IMR-90 (cell line): ENCODE data around the gene GPC2. TPM values are rescaled to one million over a fixed set of nuclear protein-coding genes. Genes with fewer than 3 reads are reported as not detected.

Experiments
- ATAC-seq: fragments of 200-7000 bp; cut with Tn5 transposase; 2 replicates; pipeline ENCODE4 v1.9.1; 2020; ENCODE audit warnings: low read depth, mild to moderate bottlenecking, moderate library complexity
- BruUV-seq: library from RNA; stranded (reverse); fragments of 400-500 nt; replicated peaks from 2 replicates; lab custom pipeline; 2021; lab: Mats Ljungman, UMichigan
- CTCF ChIA-PET: fragments of 300-600 bp; formaldehyde crosslinking; extraction: SDS; loops from one replicate; lab custom pipeline; 2021; ENCODE audit warnings: antibody characterized with exemption; lab: Yijun Ruan, JAX
- POLR2A ChIA-PET: fragments of 300-600 bp; sonication (Branson Sonifier 250); formaldehyde crosslinking; loops from one replicate; lab custom pipeline; 2022; ENCODE audit warnings: antibody characterized with exemption; ENCODE audit not compliant: unreplicated experiment; lab: Charles Lee
- DNase-seq: peaks from one replicate; pipeline ENCODE4 v3.0.0; 2013
- H2AFZ ChIP-seq: replicated peaks from 2 replicates; pipeline ENCODE3; 2013; ENCODE audit warnings: low read length, mild to moderate bottlenecking; ENCODE audit not compliant: poor library complexity
- H2AK5ac ChIP-seq: 2 replicates; pipeline ENCODE4 v1.6.1; 2013; ENCODE audit warnings: low read depth, low read length, inconsistent platforms
- H2AK9ac ChIP-seq: replicated peaks from 2 replicates; pipeline ENCODE3; 2013; ENCODE audit warnings: mild to moderate bottlenecking, low read depth, low read length, moderate library complexity; ENCODE audit not compliant: poor library complexity
- H2BK120ac ChIP-seq: 2 replicates; pipeline ENCODE4 v1.6.1; 2013; ENCODE audit warnings: low read depth, low read length, inconsistent platforms
- H2BK15ac ChIP-seq: 3 replicates; pipeline ENCODE4 v1.6.1; 2013; ENCODE audit warnings: low read depth, low read length, inconsistent platforms
- H2BK20ac ChIP-seq: 2 replicates; pipeline ENCODE4 v1.6.1; 2013; ENCODE audit warnings: low read depth, mild to moderate bottlenecking, inconsistent platforms, low read length, moderate library complexity
- H2BK5ac ChIP-seq: 2 replicates; pipeline ENCODE4 v1.6.1; 2013; ENCODE audit warnings: mild to moderate bottlenecking, low read depth, low read length, inconsistent platforms; ENCODE audit not compliant: poor library complexity, severe bottlenecking
- H3K14ac ChIP-seq: replicated peaks from 2 replicates; pipeline ENCODE4 v1.6.1; 2013; ENCODE audit warnings: low read depth, low read length, inconsistent platforms
- H3K18ac ChIP-seq: 2 replicates; pipeline ENCODE4 v1.6.1; 2013; ENCODE audit warnings: low read depth, low read length, control low read depth
- H3K23ac ChIP-seq: 2 replicates; pipeline ENCODE4 v1.6.1; 2013; ENCODE audit warnings: low read depth, low read length, inconsistent platforms
- H3K27ac ChIP-seq: 2 replicates; pipeline ENCODE4 v1.5.1; 2013; ENCODE audit warnings: mild to moderate bottlenecking, control low read depth, low read length; ENCODE audit not compliant: insufficient read depth
- H3K27me3 ChIP-seq: 2 replicates; pipeline ENCODE4 v1.6.1; 2013; ENCODE audit warnings: low read length; ENCODE audit not compliant: control insufficient read depth, insufficient read depth
- H3K36me3 ChIP-seq: 2 replicates; pipeline ENCODE4 v1.6.1; 2013; ENCODE audit warnings: low read length, mixed read lengths; ENCODE audit not compliant: control insufficient read depth, insufficient read depth
- H3K4ac ChIP-seq: 2 replicates; pipeline ENCODE4 v1.6.1; 2013; ENCODE audit warnings: low read depth, low read length, inconsistent platforms
- H3K4me1 ChIP-seq: 2 replicates; pipeline ENCODE4 v1.6.1; 2013; ENCODE audit warnings: low read length, mixed read lengths; ENCODE audit not compliant: control insufficient read depth, insufficient read depth
- H3K4me2 ChIP-seq: 2 replicates; pipeline ENCODE4 v1.6.1; 2013; ENCODE audit warnings: low read depth, mild to moderate bottlenecking, control low read depth, low read length, moderate library complexity
- H3K4me3 ChIP-seq: 2 replicates; pipeline ENCODE4 v1.5.1; 2013; ENCODE audit warnings: low read depth, mild to moderate bottlenecking, control low read depth, low read length, moderate library complexity; ENCODE audit not compliant: insufficient read depth
- H3K56ac ChIP-seq: 2 replicates; pipeline ENCODE4 v1.6.1; 2013; ENCODE audit warnings: low read length, inconsistent platforms; ENCODE audit not compliant: insufficient read depth; ENCODE audit errors: extremely low read depth
- H3K79me1 ChIP-seq, 2 experiments: 2 replicates each; pipeline ENCODE4 v1.6.1; 2013; ENCODE audit warnings: low read length in 2 of 2, inconsistent platforms in 1 of 2, low read depth in 1 of 2
- H3K9ac ChIP-seq: 2 replicates; pipeline ENCODE4 v1.6.1; 2013; ENCODE audit warnings: low read depth, low read length, control low read depth
- H3K9me1 ChIP-seq: 2 replicates; pipeline ENCODE4 v1.6.1; 2013; ENCODE audit warnings: low read length, inconsistent platforms; ENCODE audit not compliant: insufficient read depth
- H3K9me3 ChIP-seq: 2 replicates; pipeline ENCODE4 v1.6.1; 2013; ENCODE audit warnings: low read length; ENCODE audit not compliant: control insufficient read depth, insufficient read depth
- H4K20me1 ChIP-seq: 2 replicates; pipeline ENCODE4 v1.6.1; 2013; ENCODE audit warnings: low read length, inconsistent platforms; ENCODE audit not compliant: insufficient read depth
- H4K5ac ChIP-seq: 2 replicates; pipeline ENCODE4 v1.6.1; 2013; ENCODE audit warnings: mild to moderate bottlenecking, low read depth, low read length, control low read depth
- H4K8ac ChIP-seq, 2 experiments: 2 replicates each; pipeline ENCODE4 v1.6.1; 2013; ENCODE audit warnings: low read depth in 2 of 2, low read length in 2 of 2, control low read depth in 1 of 2, inconsistent platforms in 1 of 2
- H4K91ac ChIP-seq: 2 replicates; pipeline ENCODE4 v1.6.1; 2013; ENCODE audit warnings: low read depth, low read length, inconsistent platforms; ENCODE audit not compliant: insufficient read depth
- MAZ ChIP-seq: IDR thresholded peaks from 2 replicates; pipeline ENCODE4 v1.6.1; 2012; ENCODE audit warnings: low read depth, mild to moderate bottlenecking, low read length, improper control_type of control experiment, moderate library complexity, borderline replicate concordance
- MXI1 ChIP-seq: IDR thresholded peaks from 2 replicates; pipeline ENCODE4 v1.6.1; 2012; ENCODE audit warnings: low read depth, mild to moderate bottlenecking, low read length, moderate library complexity, borderline replicate concordance
- WGBS, 2 experiments: methylation state at CpG; one replicate each; pipeline versions ENCODE4 v1.1.5 to v1.1.7; 2013; ENCODE audit warnings: missing lambda C conversion rate in 2 of 2; ENCODE audit not compliant: insufficient read length in 1 of 2; ENCODE audit errors: extremely low coverage in 2 of 2; 5-methylcytosine and 5-hydroxymethylcytosine counted together
- dilution Hi-C: fragments of 300-500 bp; cut with HindIII; formaldehyde crosslinking; loops from one replicate; pipeline ENCODE4 v1.14.3; 2018; ENCODE audit warnings: low sequenced_read_pairs; ENCODE audit not compliant: unreplicated experiment
- in situ Hi-C: fragments of 300-500 bp; cut with MboI; formaldehyde crosslinking; loops from 3 replicates; pipeline ENCODE4 v1.14.3; 2019; ENCODE audit warnings: low sequenced_read_pairs, inconsistent platforms, mixed read lengths
- intact Hi-C: fragments of 100-400 bp; cut with micrococcal nuclease; formaldehyde crosslinking; loops from 2 replicates; pipeline ENCODE4 v1.10.0; 2022
- polyA plus RNA-seq, 3 experiments: library from polyadenylated mRNA; depleted of rRNA; stranded (reverse); fragments of >200 nt; gene quantifications; 2 replicates each; pipeline ENCODE4 v1.2.3, GENCODE V29; 2012; ENCODE audit warnings: low replicate concordance in 1 of 3
- total RNA-seq: library from RNA; depleted of rRNA; stranded (reverse); fragments of >200 nt; gene quantifications from 2 replicates; pipeline ENCODE4 v1.2.3, GENCODE V29; 2012

Gene GPC2
- total and polyA plus RNA-seq, 2 of the 4 experiments (the other 2 are of a cell fraction): 1.8 to 6.0 TPM

GRCh38 chr7:100158229-100159098, 18.7 kb downstream of the GPC2 start, which contains the start of gene TRAPPC14:
TRAPPC14 (minus strand) TSS chr7:100158723; CDS start chr7:100158499, 224 bp downstream.
- 0% methylated on average over 50 of the region's 87 CpGs; no CpG with 5 or more reads in 1 of the 2 experiments for WGBS, 2 experiments
- Histone ChIP-seq H3K9me1 (peaks cover 2% of the 10 kb centered on the region; the same call in 1 of the 2 replicates), H3K79me1 (peaks cover 15 to 47% of the 10 kb centered on the region in 2 experiments), H4K91ac (peak within 1 kb of the TSS; percentile 46), H2AK5ac (peak within 1 kb of the TSS; percentile 88), H3K14ac (peak within 1 kb of the TSS; percentile 76), H3K4ac (peak within 1 kb of the TSS; percentile 78), H2BK15ac (no peak within 1 kb of the TSS), H2BK5ac (peak within 1 kb of the TSS; percentile 63), H4K5ac (peak within 1 kb of the TSS; percentile 80), H3K27ac (peak within 1 kb of the TSS; percentile 80), H4K20me1 (peaks cover 21% of the 10 kb centered on the region), H3K36me3 (peaks cover 34% of the 10 kb centered on the region), H2BK20ac (no peak within 1 kb of the TSS), H3K56ac (peak within 1 kb of the TSS; percentile 33; the same call in 1 of the 2 replicates), H3K4me2 (peak within 1 kb of the TSS; percentile 80), H3K4me1 (peaks cover 6% of the 10 kb centered on the region), H3K27me3 (no peaks in the 10 kb centered on the region), H3K23ac (peak within 1 kb of the TSS; percentile 93; the same call in 1 of the 2 replicates), H3K4me3 (peak within 1 kb of the TSS; percentile 77), H4K8ac (peak within 1 kb of the TSS; percentile 94 to 99), H3K18ac (peak within 1 kb of the TSS; percentile 71), H2BK120ac (peak within 1 kb of the TSS; percentile 47), H3K9me3 (no peaks in the 10 kb centered on the region), H2AK9ac (peak within 1 kb of the TSS; percentile 97), H2AFZ (peak within 1 kb of the TSS; percentile 94), H3K9ac (peak within 1 kb of the TSS; percentile 73)
- in situ Hi-C loops: no loop called here
- dilution Hi-C loops: no loop called here
- intact Hi-C loops: no loop called here
- TF ChIP-seq MXI1 (no peak), MAZ (peak; percentile 90; the same call in 1 of the 2 replicates)
- CTCF ChIA-PET: no interaction called here
- POLR2A ChIA-PET: interaction anchor here (0.6 kb wide), 1 partner anchor 11 kb away, joined by 4 read pairs; no protein-coding TSS in a partner anchor
- DNase-seq: peak; percentile 70
- peak; percentile 88 for ATAC-seq
- no TSS peak for BruUV-seq
